ENCODE data around the gene ROBO4.

The ROBO4 gene

GRCh38 chr11:124897674-124898262, at the start of gene ROBO4:
ROBO4 (minus strand) TSS chr11:124897865; CDS start chr11:124897795, 70 bp downstream.
- peak within 1 kb of the TSS; percentile 29; the same call in 1 of the 2 replicates for H3K9ac ChIP-seq
- H3K4me3 ChIP-seq = peak within 1 kb of the TSS; percentile 25; the same call in 1 of the 2 replicates
- peaks cover 23% of the 10 kb centered on the region for H3K4me1 ChIP-seq
- peak within 1 kb of the TSS; percentile 46 for H3K27ac ChIP-seq
- H3K4me2 ChIP-seq = peak within 1 kb of the TSS; percentile 84
- no peaks in the 10 kb centered on the region for H3K9me3 ChIP-seq
- no peaks in the 10 kb centered on the region for H3K27me3 ChIP-seq
- TF ChIP-seq Cebpa-rat (IDR thresholded peaks at IDR 0.05) = no peak
- no peaks in the 10 kb centered on the region for H3K36me3 ChIP-seq
- no peaks in the 10 kb centered on the region for H4K20me1 ChIP-seq

GRCh38 chr11:124946735-124947141, 49.1 kb upstream of the ROBO4 start:
- Histone ChIP-seq H3K4me1 (no peaks in the 10 kb centered on the region), H3K27ac (no peak overlapping the region), H4K20me1 (no peaks in the 10 kb centered on the region), H3K9me3 (no peaks in the 10 kb centered on the region), H3K36me3 (no peaks in the 10 kb centered on the region), H3K27me3 (no peaks in the 10 kb centered on the region), H3K9ac (no peak overlapping the region), H3K4me2 (no peak overlapping the region), H3K4me3 (no peak overlapping the region)
- TF ChIP-seq Cebpa-rat (IDR thresholded peaks at IDR 0.05) = no peak

GRCh38 chr11:124945826-124946225, 48.2 kb upstream of the ROBO4 start:
- Histone ChIP-seq H3K9ac (no peak overlapping the region), H3K4me3 (no peak overlapping the region), H3K27ac (no peak overlapping the region), H3K9me3 (no peaks in the 10 kb centered on the region), H3K36me3 (no peaks in the 10 kb centered on the region), H4K20me1 (no peaks in the 10 kb centered on the region), H3K27me3 (no peaks in the 10 kb centered on the region), H3K4me1 (no peaks in the 10 kb centered on the region), H3K4me2 (no peak overlapping the region)
- TF ChIP-seq Cebpa-rat (IDR thresholded peaks at IDR 0.05) = no peak

- no peak overlapping the region for H3K4me3 ChIP-seq
- no peaks in the 10 kb centered on the region for H3K36me3 ChIP-seq
- no peak overlapping the region for H3K4me2 ChIP-seq
- H3K27me3 ChIP-seq = no peaks in the 10 kb centered on the region
- TF ChIP-seq Cebpa-rat (IDR thresholded peaks at IDR 0.05) = no peak
- no peaks in the 10 kb centered on the region for H3K4me1 ChIP-seq
- H3K9ac ChIP-seq = no peak overlapping the region
- no peak overlapping the region for H3K27ac ChIP-seq
- no peaks in the 10 kb centered on the region for H3K9me3 ChIP-seq
- no peaks in the 10 kb centered on the region for H4K20me1 ChIP-seq
These were observed 46.9 kb upstream of the ROBO4 start for GRCh38 chr11:124944565-124944964.

- Histone ChIP-seq H3K9ac (no peak overlapping the region), H3K36me3 (no peaks in the 10 kb centered on the region), H3K4me3 (no peak overlapping the region), H4K20me1 (no peaks in the 10 kb centered on the region), H3K27ac (no peak overlapping the region), H3K4me1 (no peaks in the 10 kb centered on the region), H3K9me3 (no peaks in the 10 kb centered on the region), H3K4me2 (no peak overlapping the region), H3K27me3 (no peaks in the 10 kb centered on the region)
- no peak for TF ChIP-seq Cebpa-rat (IDR thresholded peaks at IDR 0.05)
These were observed 46.1 kb upstream of the ROBO4 start for GRCh38 chr11:124943741-124944140.

- Histone ChIP-seq H3K27ac (no peak overlapping the region), H3K27me3 (no peaks in the 10 kb centered on the region)
- no peak for TF ChIP-seq Cebpa-rat (IDR thresholded peaks at IDR 0.05)
These were observed 45.6 kb upstream of the ROBO4 start for GRCh38 chr11:124943254-124943616.

GRCh38 chr11:124942466-124943253, 45.0 kb upstream of the ROBO4 start:
- Histone ChIP-seq H4K20me1 (no peaks in the 10 kb centered on the region), H3K9me3 (no peaks in the 10 kb centered on the region), H3K27me3 (no peaks in the 10 kb centered on the region), H3K4me3 (no peak overlapping the region), H3K4me1 (no peaks in the 10 kb centered on the region), H3K27ac (no peak overlapping the region), H3K9ac (no peak overlapping the region), H3K4me2 (no peak overlapping the region), H3K36me3 (no peaks in the 10 kb centered on the region)
- TF ChIP-seq Cebpa-rat (IDR thresholded peaks at IDR 0.05) = no peak

More at GRCh38 chr11:124943254-124943616, 45.6 kb upstream of the ROBO4 start:
- H3K4me3 ChIP-seq = no peak overlapping the region
- no peaks in the 10 kb centered on the region for H4K20me1 ChIP-seq
- no peaks in the 10 kb centered on the region for H3K4me1 ChIP-seq
- no peaks in the 10 kb centered on the region for H3K36me3 ChIP-seq
- H3K9me3 ChIP-seq = no peaks in the 10 kb centered on the region
- H3K4me2 ChIP-seq = no peak overlapping the region
- no peak overlapping the region for H3K9ac ChIP-seq

- Histone ChIP-seq H3K4me2 (no peak overlapping the region), H3K36me3 (no peaks in the 10 kb centered on the region), H3K27me3 (no peaks in the 10 kb centered on the region), H3K9ac (no peak overlapping the region), H3K4me3 (no peak overlapping the region), H4K20me1 (no peaks in the 10 kb centered on the region), H3K4me1 (no peaks in the 10 kb centered on the region), H3K9me3 (no peaks in the 10 kb centered on the region), H3K27ac (no peak overlapping the region)
- no peak for TF ChIP-seq Cebpa-rat (IDR thresholded peaks at IDR 0.05)
These were observed 44.0 kb upstream of the ROBO4 start for GRCh38 chr11:124941703-124942102.

- no peaks in the 10 kb centered on the region for H4K20me1 ChIP-seq
- H3K4me2 ChIP-seq = no peak overlapping the region
- no peaks in the 10 kb centered on the region for H3K27me3 ChIP-seq
- no peaks in the 10 kb centered on the region for H3K9me3 ChIP-seq
- no peaks in the 10 kb centered on the region for H3K4me1 ChIP-seq
- no peaks in the 10 kb centered on the region for H3K36me3 ChIP-seq
- TF ChIP-seq Cebpa-rat (IDR thresholded peaks at IDR 0.05) = no peak
- H3K9ac ChIP-seq = no peak overlapping the region
- H3K4me3 ChIP-seq = no peak overlapping the region
- H3K27ac ChIP-seq = no peak overlapping the region
These were observed 41.3 kb upstream of the ROBO4 start for GRCh38 chr11:124938970-124939369.

- Histone ChIP-seq H3K4me1 (no peaks in the 10 kb centered on the region), H3K4me3 (no peak overlapping the region), H3K36me3 (no peaks in the 10 kb centered on the region), H3K9me3 (no peaks in the 10 kb centered on the region), H3K9ac (no peak overlapping the region), H3K4me2 (no peak overlapping the region), H3K27me3 (no peaks in the 10 kb centered on the region), H3K27ac (no peak overlapping the region), H4K20me1 (no peaks in the 10 kb centered on the region)
- TF ChIP-seq Cebpa-rat (IDR thresholded peaks at IDR 0.05) = no peak
These were observed 40.6 kb upstream of the ROBO4 start for GRCh38 chr11:124938206-124938765.

Data from BLaER1 (cell line).